ENCODE data around the gene TBC1D7.

The TBC1D7 gene

DNA sequence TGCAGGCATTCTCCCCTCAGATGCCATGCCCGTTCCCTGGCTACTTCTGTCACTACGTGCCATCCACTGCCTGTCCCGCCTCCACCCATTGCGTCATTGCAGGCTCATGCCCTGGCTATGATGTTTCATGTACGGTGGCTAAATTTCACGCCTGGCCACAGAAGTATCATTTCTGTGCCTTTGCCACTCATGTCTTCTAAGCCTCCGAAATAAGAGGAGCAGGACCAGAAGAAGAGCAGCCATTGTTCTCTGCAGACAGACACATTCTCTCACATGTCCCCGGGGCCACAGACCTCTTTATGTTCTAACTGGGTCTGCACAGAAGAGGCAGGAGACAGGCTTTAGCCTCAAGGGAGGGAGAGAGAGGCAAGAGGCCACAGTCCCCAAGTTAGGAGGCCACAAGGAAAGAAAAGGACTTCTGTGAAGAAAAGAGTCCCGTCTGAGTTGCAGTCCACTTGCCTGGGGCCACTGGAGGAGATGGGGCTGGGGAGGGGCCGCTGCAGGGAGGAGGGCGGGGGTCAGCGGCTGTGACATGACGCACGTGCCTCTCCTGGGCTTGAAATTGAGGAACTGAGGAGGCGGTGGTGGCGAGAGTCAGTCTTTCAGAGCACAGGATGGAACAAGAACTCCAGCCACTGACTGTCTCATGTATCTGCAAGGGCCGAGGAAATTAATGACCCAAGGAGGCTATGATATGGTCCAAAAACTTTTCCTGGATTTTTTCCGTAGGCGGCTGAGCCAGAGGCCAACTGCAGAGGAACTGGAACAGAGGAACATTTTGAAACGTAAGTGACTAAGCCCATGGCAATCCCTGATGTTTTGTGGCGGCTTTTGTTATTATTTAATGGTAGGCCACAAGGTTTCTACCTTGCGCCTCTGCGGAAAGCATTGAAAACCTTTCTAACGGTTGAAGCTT lies 55.9 kb downstream of the TBC1D7 start:
- DNase-seq (ENCODE audit: low read depth in 2 of 2), result no peak

- DNase-seq (ENCODE audit: low read depth in 2 of 2), result no peak
These were observed 59.3 kb downstream of the TBC1D7 start for GRCh38 chr6:13268913-13269518.

DNA sequence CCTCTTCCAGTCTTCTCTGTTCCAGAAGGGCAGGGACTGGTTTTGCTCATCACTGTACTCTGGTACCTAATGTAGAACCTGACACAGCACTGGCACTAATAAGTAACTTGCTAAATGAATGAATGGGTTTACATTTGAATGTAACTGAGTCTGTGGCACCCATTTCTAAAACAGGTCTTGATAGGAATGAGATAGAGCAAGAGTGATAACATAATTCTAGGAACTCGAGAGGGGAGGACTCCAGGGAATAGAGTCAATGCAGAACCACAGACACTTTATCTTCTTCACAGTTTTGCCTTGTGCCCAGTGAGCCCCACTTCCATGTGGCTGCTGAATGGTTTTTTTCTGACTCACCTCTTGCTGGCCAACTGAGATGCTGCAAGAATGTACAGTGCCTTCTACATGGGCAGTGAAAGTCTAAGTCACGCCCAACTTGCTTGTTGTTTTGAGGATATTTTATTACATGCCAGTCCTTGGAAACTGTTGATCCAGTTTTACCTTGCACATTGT lies 61.1 kb downstream of the TBC1D7 start:
- DNase-seq (ENCODE audit: low read depth in 2 of 2), result no peak

- DNase-seq (ENCODE audit: low read depth in 2 of 2), result no peak
These were observed 64.7 kb downstream of the TBC1D7 start for GRCh38 chr6:13263669-13264068.

DNA sequence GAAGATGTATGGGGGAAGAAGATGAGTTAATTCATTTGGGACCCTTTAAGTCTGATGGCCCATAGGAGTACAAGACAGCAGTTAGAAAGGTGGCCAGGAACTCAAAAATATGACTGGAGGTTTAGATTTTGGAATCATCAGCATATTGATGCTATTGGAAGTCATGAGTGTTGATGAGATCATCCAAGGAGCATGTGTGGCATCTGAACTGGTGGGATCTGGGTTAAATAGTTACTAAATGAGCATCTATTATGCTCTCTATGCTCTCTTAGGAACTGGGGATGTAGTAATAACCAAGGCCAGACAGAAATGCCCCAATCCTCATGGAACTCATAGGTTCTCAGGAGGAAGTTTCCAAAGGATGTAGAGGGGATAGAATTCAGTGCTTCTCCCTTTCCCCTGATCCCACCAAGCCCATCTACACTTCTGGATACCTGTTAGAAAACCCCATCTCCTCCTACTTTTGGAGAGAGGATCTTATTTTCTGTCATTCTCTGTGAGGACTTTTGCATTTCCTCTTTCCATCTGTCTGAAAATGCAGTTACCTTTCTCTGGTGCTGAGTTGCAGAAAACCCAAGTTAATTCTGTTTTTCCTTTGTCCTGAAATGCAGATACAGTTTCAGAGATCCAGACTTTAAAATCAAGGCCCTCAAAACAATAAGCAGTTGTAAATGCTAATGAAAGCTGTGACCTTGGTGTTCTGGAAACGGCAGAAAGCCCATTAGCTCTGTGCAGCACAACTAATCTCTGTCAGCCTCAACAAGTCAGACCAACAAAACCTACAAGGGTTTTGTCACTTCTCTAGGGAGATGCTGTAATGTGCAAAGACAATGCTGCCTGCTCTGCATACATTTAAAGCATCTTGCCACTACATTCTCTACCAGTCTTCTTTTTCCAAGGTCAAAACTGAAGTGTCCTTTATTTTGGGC lies 65.8 kb downstream of the TBC1D7 start:
- no peak for DNase-seq (ENCODE audit: low read depth in 2 of 2)

GRCh38 chr6:13261464-13261994 lies 66.8 kb downstream of the TBC1D7 start:
- no peak for DNase-seq (ENCODE audit: low read depth in 2 of 2)

GRCh38 chr6:13260831-13261230 lies 67.5 kb downstream of the TBC1D7 start:
- no peak for DNase-seq (ENCODE audit: low read depth in 2 of 2)

GRCh38 chr6:13260101-13260598 lies 68.2 kb downstream of the TBC1D7 start:
- no peak for DNase-seq (ENCODE audit: low read depth in 2 of 2)

- DNase-seq (ENCODE audit: low read depth in 2 of 2), result no peak
These were observed 68.9 kb downstream of the TBC1D7 start for GRCh38 chr6:13259393-13259792.

GRCh38 chr6:13256266-13257001 lies 71.9 kb downstream of the TBC1D7 start:
- DNase-seq (ENCODE audit: low read depth in 2 of 2), result no peak
